ENCODE measurements around the gene SMOC2. TPM values are rescaled to one million over a fixed set of nuclear protein-coding genes. Genes with fewer than 3 reads are reported as not detected.
"Not testable (repeated sequence)": the region's sequence is repeated elsewhere in the genome, so short reads cannot be mapped to it uniquely, and the experiment has no call there.

Gene SMOC2
- total RNA-seq, 1 donor from 2014 or later: 102 TPM

GRCh38 chr6:168607272-168608112, 166.5 kb downstream of the SMOC2 start:
- H3K27ac ChIP-seq: peak overlapping the region in 1 of 2 donors; percentile 1
- H3K36me3 ChIP-seq: peaks cover 10 to 20% of the 10 kb centered on the region in 2 donors
- H3K27me3 ChIP-seq: no peaks in the 10 kb centered on the region
- no peaks in the 10 kb centered on the region for H3K4me1 ChIP-seq
- DNase-seq (ENCODE audit: low spot score in 2 of 2): no peak
- no peak for TF ChIP-seq CTCF (IDR thresholded peaks at IDR 0.05)
- no peak overlapping the region for H3K4me3 ChIP-seq
- intact Hi-C loops (cut with DNase I): loop anchor here (5.0 kb wide), 1 partner anchor 220 kb away; no protein-coding TSS in a partner anchor
- H3K9me3 ChIP-seq: no peaks in the 10 kb centered on the region

GRCh38 chr6:168608113-168608400, 167.1 kb downstream of the SMOC2 start:
- no peak for DNase-seq (ENCODE audit: low spot score in 2 of 2)
- Histone ChIP-seq H3K4me3 (no peak overlapping the region), H3K36me3 (peaks cover 16 to 25% of the 10 kb centered on the region in 2 donors), H3K4me1 (no peaks in the 10 kb centered on the region), H3K9me3 (no peaks in the 10 kb centered on the region), H3K27me3 (no peaks in the 10 kb centered on the region), H3K27ac (no peak overlapping the region)
- no peak for TF ChIP-seq CTCF (IDR thresholded peaks at IDR 0.05)
- intact Hi-C loops (cut with DNase I): loop anchor here (5.0 kb wide), 1 partner anchor 221 kb away; no protein-coding TSS in a partner anchor

GRCh38 chr6:168609026-168609685, 168.2 kb downstream of the SMOC2 start:
- H3K4me3 ChIP-seq: no peak overlapping the region
- H3K36me3 ChIP-seq: peaks cover 11 to 21% of the 10 kb centered on the region in 2 donors
- no peak overlapping the region for H3K27ac ChIP-seq
- no peak for TF ChIP-seq CTCF (IDR thresholded peaks at IDR 0.05)
- DNase-seq (ENCODE audit: low spot score in 2 of 2): no peak
- no peaks in the 10 kb centered on the region for H3K27me3 ChIP-seq
- H3K9me3 ChIP-seq: peaks cover 0 to 2% of the 10 kb centered on the region in 2 donors
- intact Hi-C loops (cut with DNase I): loop anchor here (5.0 kb wide), 1 partner anchor 222 kb away; no protein-coding TSS in a partner anchor
- no peaks in the 10 kb centered on the region for H3K4me1 ChIP-seq

- Histone ChIP-seq H3K27ac (no peak overlapping the region), H3K4me1 (no peaks in the 10 kb centered on the region), H3K36me3 (peaks cover 11 to 18% of the 10 kb centered on the region in 2 donors), H3K9me3 (peaks cover 0 to 3% of the 10 kb centered on the region in 2 donors), H3K4me3 (no peak overlapping the region), H3K27me3 (no peaks in the 10 kb centered on the region)
- TF ChIP-seq CTCF (IDR thresholded peaks at IDR 0.05): no peak
- no peak for DNase-seq (ENCODE audit: low spot score in 2 of 2)
- intact Hi-C loops (cut with DNase I): loop anchor here (5.0 kb wide), 1 partner anchor 223 kb away; no protein-coding TSS in a partner anchor
Observed at GRCh38 chr6:168609914-168610490, 169.0 kb downstream of the SMOC2 start.

GRCh38 chr6:168610966-168611365, 170.0 kb downstream of the SMOC2 start:
- H3K36me3 ChIP-seq: peaks cover 11 to 17% of the 10 kb centered on the region in 2 donors
- DNase-seq (ENCODE audit: low spot score in 2 of 2); H3K27me3 ChIP-seq; H3K27ac ChIP-seq; H3K4me1 ChIP-seq; H3K9me3 ChIP-seq; H3K4me3 ChIP-seq; intact Hi-C loops (cut with DNase I): not testable (repeated sequence)

- H3K36me3 ChIP-seq: peaks cover 11 to 17% of the 10 kb centered on the region in 2 donors
- intact Hi-C loops (cut with DNase I): no loop called here
- TF ChIP-seq CTCF (IDR thresholded peaks at IDR 0.05): no peak
- no peaks in the 10 kb centered on the region for H3K27me3 ChIP-seq
- no peak for DNase-seq (ENCODE audit: low spot score in 2 of 2)
- no peak overlapping the region for H3K27ac ChIP-seq
- peaks cover 0 to 2% of the 10 kb centered on the region in 2 donors for H3K4me1 ChIP-seq
- H3K9me3 ChIP-seq: peaks cover 0 to 3% of the 10 kb centered on the region in 2 donors
- no peak overlapping the region for H3K4me3 ChIP-seq
Observed at GRCh38 chr6:168611691-168612090, 170.7 kb downstream of the SMOC2 start.

Measured in ascending aorta (tissue), 2 donors.